GM13977 (cell line): ENCODE results near the gene SEMA4D.

Experiments used
- DNase-seq: peaks from one replicate; pipeline ENCODE4 v3.0.0; 2012; ENCODE audit warnings: low spot score
- CTCF ChIP-seq: IDR thresholded peaks from 2 replicates; pipeline ENCODE4 v1.5.1; 2012; ENCODE audit warnings: mild to moderate bottlenecking, control low read depth; ENCODE audit not compliant: insufficient read depth; ENCODE audit errors: extremely low read depth, missing control alignments
- in situ Hi-C: fragments of 300-500 bp; cut with MboI; formaldehyde crosslinking; loops from one replicate; pipeline ENCODE4 v1.12.0; 2022; ENCODE audit warnings: low sequenced_read_pairs, low pct_unique_long_range_greater_than_20kb, mixed read lengths, inconsistent platforms; ENCODE audit not compliant: unreplicated experiment

The SEMA4D gene

GRCh38 chr9:89361031-89361430, 136.9 kb downstream of the SEMA4D start:
- in situ Hi-C loops = no loop called here
- TF ChIP-seq CTCF = no peak

GRCh38 chr9:89360465-89360864, 137.4 kb downstream of the SEMA4D start:
- DNase-seq = no peak
- TF ChIP-seq CTCF = no peak
- in situ Hi-C loops = no loop called here

More at GRCh38 chr9:89361031-89361430, 136.9 kb downstream of the SEMA4D start:
- DNase-seq = no peak

GRCh38 chr9:89359751-89360261, 138.1 kb downstream of the SEMA4D start:
- no peak for TF ChIP-seq CTCF
- no peak for DNase-seq
- in situ Hi-C loops = no loop called here

- no peak for TF ChIP-seq CTCF
- no peak for DNase-seq
- in situ Hi-C loops = no loop called here
These were observed 138.9 kb downstream of the SEMA4D start for GRCh38 chr9:89358985-89359384.

GRCh38 chr9:89358376-89358916, 139.5 kb downstream of the SEMA4D start:
- in situ Hi-C loops = no loop called here
- no peak for TF ChIP-seq CTCF
- no peak for DNase-seq

GRCh38 chr9:89357331-89358197, 140.3 kb downstream of the SEMA4D start:
- in situ Hi-C loops = no loop called here
- no peak for TF ChIP-seq CTCF
- no peak for DNase-seq
